ENCODE measurements around the gene MEX3A. TPM values are rescaled to one million over a fixed set of nuclear protein-coding genes. Genes with fewer than 3 reads are reported as not detected.

The MEX3A gene
- total RNA-seq, 4 donors from 2014 or later = under 0.01 to 1.2 (median 0.43) TPM

- 73 to 74% methylated on average over 2 of the region's 2 CpGs for WGBS, 2 donors
- no peak for DNase-seq (ENCODE audit: low spot score in 2 of 2)
- TF ChIP-seq CTCF (IDR thresholded peaks at IDR 0.05) = no peak
- no peak for TF ChIP-seq EP300 (IDR thresholded peaks at IDR 0.05)
- no peak for TF ChIP-seq POLR2A (IDR thresholded peaks at IDR 0.05)
- H3K36me3 ChIP-seq = no peaks in the 10 kb centered on the region
- H3K4me3 ChIP-seq = no peak overlapping the region
- no peaks in the 10 kb centered on the region for H3K9me3 ChIP-seq
- no peaks in the 10 kb centered on the region for H3K27me3 ChIP-seq
- H3K27ac ChIP-seq = no peak overlapping the region
- peaks cover 0 to 27% (median 11%) of the 10 kb centered on the region in 4 donors for H3K4me1 ChIP-seq
Observed at GRCh38 chr1:156091610-156092009, 9.3 kb upstream of the MEX3A start.

GRCh38 chr1:156090840-156091188 is 8.5 kb upstream of the MEX3A start:
- H3K4me1 ChIP-seq = peaks cover 0 to 25% (median 3%) of the 10 kb centered on the region in 4 donors
- no peaks in the 10 kb centered on the region for H3K36me3 ChIP-seq
- DNase-seq (ENCODE audit: low spot score in 2 of 2) = peak; percentile 77 to 85
- TF ChIP-seq POLR2A (IDR thresholded peaks at IDR 0.05) (no peak), CTCF (IDR thresholded peaks at IDR 0.05) (peak; percentile 76 to 98 (median 88)), EP300 (IDR thresholded peaks at IDR 0.05) (no peak)
- no peak overlapping the region for H3K4me3 ChIP-seq
- 34 to 42% methylated on average over 13 to 14 of the region's 14 CpGs for WGBS, 2 donors
- H3K27ac ChIP-seq = peak overlapping the region in 1 of 4 donors; percentile 35
- no peaks in the 10 kb centered on the region for H3K9me3 ChIP-seq
- H3K27me3 ChIP-seq = no peaks in the 10 kb centered on the region

DNA sequence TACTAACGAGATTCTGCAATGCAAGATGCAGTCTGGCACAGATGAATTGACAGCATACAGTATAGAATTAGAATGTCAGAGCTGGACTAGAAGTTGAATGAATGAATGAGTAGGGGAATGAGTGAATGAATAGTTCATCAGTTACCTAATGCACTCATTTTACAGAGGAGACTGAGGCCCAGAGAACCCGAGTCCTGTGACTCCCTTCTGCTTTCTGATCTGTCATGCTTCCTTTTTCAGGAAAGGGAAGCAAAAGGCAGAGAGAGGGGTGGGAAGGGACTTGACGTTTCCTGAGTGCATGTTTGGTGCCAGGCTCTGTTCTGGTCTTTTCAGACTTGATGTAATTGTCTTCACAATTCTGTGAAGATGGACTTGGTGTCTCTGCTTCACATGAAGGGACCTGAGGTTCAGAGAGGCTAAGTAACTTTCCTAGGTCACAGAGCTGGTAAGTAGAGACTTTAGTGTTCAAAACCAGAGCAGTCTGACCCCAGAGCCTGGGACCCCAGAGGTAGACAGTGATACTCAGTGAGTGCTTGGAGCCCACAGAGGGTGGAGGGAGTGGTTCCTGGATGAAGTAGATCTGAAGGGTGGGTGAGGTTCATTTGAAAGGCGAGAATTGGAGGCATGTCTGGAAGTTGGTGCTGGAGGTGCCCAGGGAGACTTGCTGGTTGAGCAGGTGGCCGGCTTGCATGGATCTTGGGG is 8.0 kb upstream of the MEX3A start:
- H3K27me3 ChIP-seq = no peaks in the 10 kb centered on the region
- H3K4me1 ChIP-seq = peaks cover 0 to 20% (median 0%) of the 10 kb centered on the region in 4 donors
- no peak for DNase-seq (ENCODE audit: low spot score in 2 of 2)
- no peak for TF ChIP-seq CTCF (IDR thresholded peaks at IDR 0.05)
- H3K27ac ChIP-seq = peak overlapping the region in 2 of 4 donors; percentile 35 to 47
- whole genome bisulfite sequencing, 2 donors = 35 to 38% methylated on average over 5 of the region's 5 CpGs
- no peaks in the 10 kb centered on the region for H3K9me3 ChIP-seq
- no peaks in the 10 kb centered on the region for H3K36me3 ChIP-seq
- H3K4me3 ChIP-seq = no peak overlapping the region

DNA sequence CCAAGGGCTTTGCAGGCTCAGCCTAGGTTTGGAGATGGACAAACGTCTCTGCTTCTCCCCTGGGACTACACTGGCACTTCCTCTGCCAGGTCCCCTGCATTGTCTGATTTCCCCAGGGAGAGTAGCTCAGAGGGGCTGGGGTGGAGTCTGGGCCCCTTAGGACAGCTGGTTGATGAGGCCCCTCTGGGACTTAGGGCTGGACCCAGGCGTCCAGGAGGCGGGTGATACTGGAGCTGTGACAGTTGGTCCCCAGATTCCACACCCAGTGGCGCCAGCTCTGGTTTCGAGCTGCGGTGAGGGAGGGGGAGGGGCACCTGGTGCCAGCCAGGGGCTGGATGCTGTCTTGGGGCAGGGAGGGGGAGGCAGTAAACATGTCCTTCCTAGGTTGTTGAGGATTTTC is 7.4 kb upstream of the MEX3A start:
- Histone ChIP-seq H3K9me3 (no peaks in the 10 kb centered on the region), H3K4me3 (no peak overlapping the region), H3K27me3 (no peaks in the 10 kb centered on the region), H3K27ac (peak overlapping the region in 2 of 4 donors; percentile 44 to 47), H3K36me3 (no peaks in the 10 kb centered on the region), H3K4me1 (peaks cover 0 to 19% (median 0%) of the 10 kb centered on the region in 4 donors)
- TF ChIP-seq CTCF (IDR thresholded peaks at IDR 0.05) (no peak), POLR2A (IDR thresholded peaks at IDR 0.05) (no peak), EP300 (IDR thresholded peaks at IDR 0.05) (no peak)
- 43 to 48% methylated on average over 3 to 4 of the region's 6 CpGs for WGBS, 2 donors
- no peak for DNase-seq (ENCODE audit: low spot score in 2 of 2)

GRCh38 chr1:156086256-156086662 is 4.0 kb upstream of the MEX3A start:
- no peaks in the 10 kb centered on the region for H3K27me3 ChIP-seq
- no peak overlapping the region for H3K27ac ChIP-seq
- H3K4me3 ChIP-seq = no peak overlapping the region
- WGBS, 2 donors = 13 to 16% methylated on average over 1 of the region's 1 CpG
- no peak for TF ChIP-seq CTCF (IDR thresholded peaks at IDR 0.05)
- no peak for TF ChIP-seq POLR2A (IDR thresholded peaks at IDR 0.05)
- no peak for TF ChIP-seq EP300 (IDR thresholded peaks at IDR 0.05)
- H3K4me1 ChIP-seq = peaks cover 0 to 38% (median 8%) of the 10 kb centered on the region in 4 donors
- DNase-seq (ENCODE audit: low spot score in 2 of 2) = no peak
- no peaks in the 10 kb centered on the region for H3K9me3 ChIP-seq
- no peaks in the 10 kb centered on the region for H3K36me3 ChIP-seq

Data from tibial nerve (tissue), 4 donors.